DND-41 (cell line): Measurements from ENCODE around the gene AKR7A2.
"Not testable (repeated sequence)": the region's sequence is repeated elsewhere in the genome, so short reads cannot be mapped to it uniquely, and the experiment has no call there.

ENCODE experiments used
- ATAC-seq: fragments of 200-7000 bp; cut with Tn5 transposase; 3 replicates; pipeline ENCODE4 v1.9.1; 2021; ENCODE audit warnings: low read depth; ENCODE audit not compliant: insufficient read depth
- DNase-seq: peaks from one replicate; pipeline ENCODE4 v3.0.0-alpha.2; 2020
- H2AFZ ChIP-seq: 2 replicates; pipeline ENCODE4 v1.6.0; 2012; ENCODE audit warnings: low read depth, low read length
- H3K27ac ChIP-seq: 2 replicates; pipeline ENCODE4 v1.5.1; 2012; ENCODE audit warnings: low read length, inconsistent platforms
- H3K27me3 ChIP-seq: fragments of 200-600 bp; sonication (generic); 2 replicates; pipeline ENCODE4 v1.6.0; 2012; ENCODE audit warnings: low read length, mild to moderate bottlenecking, inconsistent platforms; ENCODE audit not compliant: insufficient read depth, poor library complexity
- H3K36me3 ChIP-seq: 2 replicates; pipeline ENCODE4 v1.5.1; 2012; ENCODE audit warnings: low read length, inconsistent platforms; ENCODE audit not compliant: insufficient read depth
- H3K4me1 ChIP-seq: 2 replicates; pipeline ENCODE4 v1.5.1; 2012; ENCODE audit warnings: mild to moderate bottlenecking, low read length; ENCODE audit not compliant: insufficient read depth
- H3K4me2 ChIP-seq: 2 replicates; pipeline ENCODE4 v1.6.0; 2012; ENCODE audit warnings: mild to moderate bottlenecking, moderate library complexity, low read length, inconsistent platforms; ENCODE audit not compliant: insufficient read depth
- H3K4me3 ChIP-seq, 2 experiments: fragments of 200-600 bp in 1 of 2; shearing (Covaris generic) in 1 of 2; 2 replicates each; pipeline ENCODE4 v1.5.1; 2012 to 2016; ENCODE audit warnings: inconsistent platforms in 2 of 2, low read length in 2 of 2, mild to moderate bottlenecking in 2 of 2, low read depth in 1 of 2, moderate library complexity in 1 of 2
- H3K79me2 ChIP-seq: 2 replicates; pipeline ENCODE4 v1.6.0; 2012; ENCODE audit warnings: low read length, inconsistent platforms; ENCODE audit not compliant: insufficient read depth
- H3K9ac ChIP-seq: 2 replicates; pipeline ENCODE4 v1.6.0; 2012; ENCODE audit warnings: low read depth, mild to moderate bottlenecking, inconsistent platforms, low read length, moderate library complexity
- H3K9me3 ChIP-seq: 2 replicates; pipeline ENCODE4 v1.5.1; 2012; ENCODE audit warnings: low read length, moderate library complexity, mild to moderate bottlenecking, inconsistent platforms; ENCODE audit not compliant: insufficient read depth, severe bottlenecking
- H4K20me1 ChIP-seq: 2 replicates; pipeline ENCODE4 v1.6.0; 2012; ENCODE audit warnings: low read length; ENCODE audit not compliant: insufficient read depth
- CTCF ChIP-seq: IDR thresholded peaks from 2 replicates; pipeline ENCODE4 v1.5.1; 2012; ENCODE audit warnings: borderline replicate concordance, low read length, moderate library complexity, mild to moderate bottlenecking; ENCODE audit not compliant: poor library complexity, severe bottlenecking; ENCODE audit errors: extremely low read depth
- EZH2 ChIP-seq: IDR thresholded peaks from 3 replicates; pipeline ENCODE4 v1.6.1; 2012; ENCODE audit warnings: borderline replicate concordance, low read depth, mild to moderate bottlenecking, moderate library complexity, low read length, inconsistent platforms; ENCODE audit not compliant: severe bottlenecking

The AKR7A2 gene

GRCh38 chr1:19285366-19285765 is 26.6 kb downstream of the AKR7A2 start:
- not testable (repeated sequence) for H3K36me3 ChIP-seq, ATAC-seq

DNA sequence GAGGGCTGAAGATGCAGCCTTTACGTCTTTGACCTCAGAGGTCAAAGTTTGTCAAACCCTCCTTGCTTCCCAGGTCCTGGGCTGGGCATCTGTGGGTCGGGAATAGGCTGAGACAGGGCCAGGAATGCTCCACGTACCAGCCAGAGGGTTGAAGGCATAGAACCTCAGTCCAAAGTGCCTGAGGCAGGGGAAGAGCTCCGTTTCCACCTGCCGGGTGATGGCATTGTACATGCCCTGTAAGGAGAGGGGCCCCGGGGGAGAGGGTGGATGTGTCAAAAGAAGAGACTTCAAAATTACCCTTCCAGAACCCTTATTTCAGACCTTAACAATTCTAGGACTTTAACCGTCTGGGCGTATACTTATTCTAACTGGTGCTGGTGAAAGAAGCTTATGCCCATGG is 27.1 kb downstream of the AKR7A2 start:
- Histone ChIP-seq H3K4me1 (no peaks in the 10 kb centered on the region), H3K9me3 (no peaks in the 10 kb centered on the region), H3K9ac (no peak overlapping the region), H3K27ac (no peak overlapping the region), H3K4me2 (no peak overlapping the region), H3K4me3 (no peak overlapping the region), H3K36me3 (no peaks in the 10 kb centered on the region), H4K20me1 (no peaks in the 10 kb centered on the region), H2AFZ (no peak overlapping the region), H3K79me2 (no peaks in the 10 kb centered on the region), H3K27me3 (no peaks in the 10 kb centered on the region)
- DNase-seq (no peak), ATAC-seq (no peak)
- no peak for TF ChIP-seq EZH2
- no peak for TF ChIP-seq CTCF

More at GRCh38 chr1:19285366-19285765, 26.6 kb downstream of the AKR7A2 start:
- H2AFZ ChIP-seq, H3K79me2 ChIP-seq, H3K4me1 ChIP-seq, H3K4me3 ChIP-seq, H4K20me1 ChIP-seq, H3K9ac ChIP-seq, DNase-seq, H3K4me2 ChIP-seq, H3K27me3 ChIP-seq, H3K9me3 ChIP-seq, H3K27ac ChIP-seq: not testable (repeated sequence)

DNA sequence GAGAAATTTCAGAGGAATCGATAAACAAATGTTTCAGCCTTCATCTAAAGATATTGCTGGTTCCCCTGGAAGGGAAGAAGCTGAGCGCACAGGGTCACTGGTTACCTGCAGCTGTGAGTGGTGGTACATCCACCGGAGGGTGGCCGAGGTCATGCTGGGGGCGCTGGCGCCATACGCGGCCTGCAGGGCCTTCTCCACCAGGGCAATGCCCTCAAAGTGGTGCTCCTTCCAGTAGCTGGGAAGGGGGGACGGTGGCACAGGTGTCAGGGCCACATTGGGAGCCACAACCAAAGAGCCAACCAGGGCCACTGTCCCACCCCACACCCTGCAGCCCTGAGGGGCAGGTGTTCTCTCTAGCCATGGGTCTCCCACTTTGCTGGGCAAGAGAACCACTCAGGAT is 28.1 kb downstream of the AKR7A2 start:
- Histone ChIP-seq H4K20me1 (no peaks in the 10 kb centered on the region), H3K4me3 (no peak overlapping the region), H3K9ac (no peak overlapping the region), H3K36me3 (no peaks in the 10 kb centered on the region), H3K27me3 (no peaks in the 10 kb centered on the region), H3K27ac (no peak overlapping the region), H3K4me1 (no peaks in the 10 kb centered on the region), H3K9me3 (no peaks in the 10 kb centered on the region), H3K79me2 (no peaks in the 10 kb centered on the region), H2AFZ (no peak overlapping the region), H3K4me2 (no peak overlapping the region)
- TF ChIP-seq CTCF (no peak), EZH2 (no peak)
- no peak for ATAC-seq
- DNase-seq = no peak

- H3K27ac ChIP-seq = no peak overlapping the region
- H3K36me3 ChIP-seq = no peaks in the 10 kb centered on the region
- peaks cover 4% of the 10 kb centered on the region for H3K9me3 ChIP-seq
- no peak for TF ChIP-seq EZH2
- no peak for TF ChIP-seq CTCF
- DNase-seq (no peak), ATAC-seq (no peak)
- no peaks in the 10 kb centered on the region for H3K27me3 ChIP-seq
- no peaks in the 10 kb centered on the region for H3K4me1 ChIP-seq
- H4K20me1 ChIP-seq = no peaks in the 10 kb centered on the region
- H3K79me2 ChIP-seq = no peaks in the 10 kb centered on the region
- H2AFZ ChIP-seq = no peak overlapping the region
- no peak overlapping the region for H3K9ac ChIP-seq
- no peak overlapping the region for H3K4me2 ChIP-seq
- no peak overlapping the region for H3K4me3 ChIP-seq
Measured at GRCh38 chr1:19274636-19275035, 37.3 kb downstream of the AKR7A2 start.

GRCh38 chr1:19273844-19274531 is 38.0 kb downstream of the AKR7A2 start:
- H3K4me1 ChIP-seq, H4K20me1 ChIP-seq, H2AFZ ChIP-seq, H3K4me3 ChIP-seq, DNase-seq, H3K4me2 ChIP-seq, H3K36me3 ChIP-seq, H3K27ac ChIP-seq, H3K27me3 ChIP-seq, ATAC-seq, H3K79me2 ChIP-seq, H3K9me3 ChIP-seq, H3K9ac ChIP-seq: not testable (repeated sequence)
